Measurements from ENCODE around the gene CRIM1.

GRCh38 chr2:36407413-36407812 is 51.8 kb downstream of the CRIM1 start:
- TF ChIP-seq CTCF (IDR thresholded peaks at IDR 0.05) (no peak), POLR2AphosphoS5 (IDR thresholded peaks at IDR 0.05) (no peak), POLR2A (IDR thresholded peaks at IDR 0.05) (no peak), EP300 (IDR thresholded peaks at IDR 0.05) (no peak)

All from upper lobe of left lung (tissue), 4 donors.